GM06990 (cell line): ENCODE results near the gene TMEM212.

Source experiments
- DNase-seq: peaks from one replicate; pipeline ENCODE4 v3.0.0-alpha.2; 2011; ENCODE audit not compliant: insufficient read length; ENCODE audit errors: extremely low read depth
- H3K27me3 ChIP-seq: replicated peaks from 2 replicates; pipeline ENCODE4 v1.6.0; 2011; ENCODE audit warnings: low read length; ENCODE audit not compliant: control insufficient read depth, insufficient read depth
- H3K36me3 ChIP-seq: 2 replicates; pipeline ENCODE4 v1.5.1; 2011; ENCODE audit warnings: low read length; ENCODE audit not compliant: control insufficient read depth, insufficient read depth
- H3K4me3 ChIP-seq: replicated peaks from 2 replicates; pipeline ENCODE4 v1.5.1; 2011; ENCODE audit warnings: low read depth, mild to moderate bottlenecking, control low read depth, low read length
- TF ChIP-seq, protein P1 (sequence below): IDR thresholded peaks from 2 replicates; pipeline ENCODE4 v1.5.1; 2011; ENCODE audit warnings: low read length, control low read depth, mild to moderate bottlenecking, inconsistent platforms; ENCODE audit not compliant: insufficient read depth, poor library complexity, severe bottlenecking

Gene TMEM212

GRCh38 chr3:171890398-171890797, 47.2 kb downstream of the TMEM212 start:
- H3K4me3 ChIP-seq = no peak overlapping the region
- H3K36me3 ChIP-seq = no peaks in the 10 kb centered on the region
- TF ChIP-seq, protein P1, sequence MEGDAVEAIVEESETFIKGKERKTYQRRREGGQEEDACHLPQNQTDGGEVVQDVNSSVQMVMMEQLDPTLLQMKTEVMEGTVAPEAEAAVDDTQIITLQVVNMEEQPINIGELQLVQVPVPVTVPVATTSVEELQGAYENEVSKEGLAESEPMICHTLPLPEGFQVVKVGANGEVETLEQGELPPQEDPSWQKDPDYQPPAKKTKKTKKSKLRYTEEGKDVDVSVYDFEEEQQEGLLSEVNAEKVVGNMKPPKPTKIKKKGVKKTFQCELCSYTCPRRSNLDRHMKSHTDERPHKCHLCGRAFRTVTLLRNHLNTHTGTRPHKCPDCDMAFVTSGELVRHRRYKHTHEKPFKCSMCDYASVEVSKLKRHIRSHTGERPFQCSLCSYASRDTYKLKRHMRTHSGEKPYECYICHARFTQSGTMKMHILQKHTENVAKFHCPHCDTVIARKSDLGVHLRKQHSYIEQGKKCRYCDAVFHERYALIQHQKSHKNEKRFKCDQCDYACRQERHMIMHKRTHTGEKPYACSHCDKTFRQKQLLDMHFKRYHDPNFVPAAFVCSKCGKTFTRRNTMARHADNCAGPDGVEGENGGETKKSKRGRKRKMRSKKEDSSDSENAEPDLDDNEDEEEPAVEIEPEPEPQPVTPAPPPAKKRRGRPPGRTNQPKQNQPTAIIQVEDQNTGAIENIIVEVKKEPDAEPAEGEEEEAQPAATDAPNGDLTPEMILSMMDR = no peak
- no peaks in the 10 kb centered on the region for H3K27me3 ChIP-seq
- DNase-seq = no peak

- DNase-seq = no peak
- no peak overlapping the region for H3K4me3 ChIP-seq
Measured at GRCh38 chr3:171892457-171892856, 49.3 kb downstream of the TMEM212 start.

GRCh38 chr3:171895291-171895690, 52.1 kb downstream of the TMEM212 start:
- Histone ChIP-seq H3K4me3 (no peak overlapping the region), H3K27me3 (0 out of 2 replicates have a peak, but pooled peaks cover 1% of the 10 kb centered on the region), H3K36me3 (no peaks in the 10 kb centered on the region)
- no peak for DNase-seq
- TF ChIP-seq, protein P1 = no peak

More at GRCh38 chr3:171892457-171892856, 49.3 kb downstream of the TMEM212 start:
- Histone ChIP-seq H3K27me3 (0 out of 2 replicates have a peak, but pooled peaks cover 1% of the 10 kb centered on the region), H3K36me3 (no peaks in the 10 kb centered on the region)
- TF ChIP-seq, protein P1 = no peak

- Histone ChIP-seq H3K4me3 (no peak overlapping the region), H3K27me3 (0 out of 2 replicates have a peak, but pooled peaks cover 1% of the 10 kb centered on the region), H3K36me3 (no peaks in the 10 kb centered on the region)
- TF ChIP-seq, protein P1 = no peak
- DNase-seq = no peak
Measured at GRCh38 chr3:171895900-171896299, 52.8 kb downstream of the TMEM212 start.

DNA sequence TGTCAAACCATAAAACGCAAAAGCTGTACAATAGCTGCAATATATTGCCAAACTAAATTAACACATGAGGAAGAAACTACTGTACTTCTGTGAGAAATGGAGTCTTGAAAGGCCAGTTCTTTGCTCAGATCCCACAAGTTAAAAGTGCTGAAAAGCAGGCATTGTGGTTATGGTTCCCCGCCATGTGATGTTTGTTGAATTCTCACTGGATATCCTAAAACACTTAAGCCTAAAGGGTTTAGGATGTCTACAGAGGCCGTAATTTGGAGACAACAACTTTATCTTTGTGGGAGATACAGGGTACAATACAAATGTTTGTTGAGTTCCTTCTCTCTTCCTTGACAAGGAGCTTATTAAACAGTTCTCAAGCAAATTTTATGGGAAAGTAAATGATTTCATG, 53.2 kb downstream of the TMEM212 start:
- no peaks in the 10 kb centered on the region for H3K36me3 ChIP-seq
- TF ChIP-seq, protein P1 = no peak
- no peak overlapping the region for H3K4me3 ChIP-seq
- DNase-seq = no peak
- 0 out of 2 replicates have a peak, but pooled peaks cover 1% of the 10 kb centered on the region for H3K27me3 ChIP-seq

- Histone ChIP-seq H3K36me3 (no peaks in the 10 kb centered on the region), H3K27me3 (0 out of 2 replicates have a peak, but pooled peaks cover 1% of the 10 kb centered on the region), H3K4me3 (no peak overlapping the region)
- no peak for DNase-seq
- TF ChIP-seq, protein P1 = no peak
Measured at GRCh38 chr3:171898192-171898591, 55.0 kb downstream of the TMEM212 start.
